GM12864 (cell line): Measurements from ENCODE around the gene COL9A1.

Experiments
- DNase-seq: peaks from one replicate; pipeline ENCODE4 v3.0.0-alpha.2; 2011; ENCODE audit warnings: low read depth
- H3K4me3 ChIP-seq: 2 replicates; pipeline ENCODE4 v1.5.1; 2011; ENCODE audit warnings: mild to moderate bottlenecking, low read depth, low read length, control low read depth
- CTCF ChIP-seq: IDR thresholded peaks from 2 replicates; pipeline ENCODE4 v1.5.1; 2011; ENCODE audit warnings: low read depth, mild to moderate bottlenecking, moderate library complexity, low read length, control low read depth, inconsistent platforms; ENCODE audit errors: missing control alignments

Gene COL9A1

GRCh38 chr6:70241031-70241430 is 61.9 kb downstream of the COL9A1 start:
- no peak overlapping the region for H3K4me3 ChIP-seq
- no peak for TF ChIP-seq CTCF
- no peak for DNase-seq

GRCh38 chr6:70236343-70236742 is 66.5 kb downstream of the COL9A1 start:
- DNase-seq: no peak
- H3K4me3 ChIP-seq: no peak overlapping the region

GRCh38 chr6:70234561-70235236 is 68.2 kb downstream of the COL9A1 start:
- no peak overlapping the region for H3K4me3 ChIP-seq
- no peak for TF ChIP-seq CTCF
- no peak for DNase-seq

More at GRCh38 chr6:70236343-70236742, 66.5 kb downstream of the COL9A1 start:
- TF ChIP-seq CTCF: no peak

- no peak overlapping the region for H3K4me3 ChIP-seq
- no peak for TF ChIP-seq CTCF
- DNase-seq: no peak
Measured at GRCh38 chr6:70231311-70231710, 71.6 kb downstream of the COL9A1 start.

- TF ChIP-seq CTCF: no peak
- H3K4me3 ChIP-seq: no peak overlapping the region
- no peak for DNase-seq
Measured at GRCh38 chr6:70225055-70225454, 77.8 kb downstream of the COL9A1 start.

- no peak for TF ChIP-seq CTCF
- DNase-seq: no peak
- H3K4me3 ChIP-seq: no peak overlapping the region
Measured at GRCh38 chr6:70222439-70222749, 80.5 kb downstream of the COL9A1 start.

GRCh38 chr6:70221715-70222438 is 81.0 kb downstream of the COL9A1 start:
- DNase-seq: no peak
- no peak for TF ChIP-seq CTCF
- H3K4me3 ChIP-seq: no peak overlapping the region
